H9 (cell line): ENCODE results near the gene SCAP. TPM values are rescaled to one million over a fixed set of nuclear protein-coding genes. Genes with fewer than 3 reads are reported as not detected.

Source experiments
- DNase-seq: peaks from one replicate; pipeline ENCODE4 v3.0.0-alpha.2; 2017
- H2AFZ ChIP-seq: one replicate; pipeline ENCODE4 v1.6.1; 2013; ENCODE audit warnings: mild to moderate bottlenecking, low read length, control low read depth, moderate library complexity
- H2AK5ac ChIP-seq: 2 replicates; pipeline ENCODE4 v1.6.1; 2013; ENCODE audit warnings: low read length, control low read depth, mixed read lengths; ENCODE audit not compliant: insufficient read length
- H2BK120ac ChIP-seq: one replicate; pipeline ENCODE4 v1.6.1; 2013; ENCODE audit warnings: low read depth, mild to moderate bottlenecking, low read length, control low read depth, inconsistent platforms; ENCODE audit not compliant: poor library complexity, severe bottlenecking
- H2BK12ac ChIP-seq: 2 replicates; pipeline ENCODE4 v1.6.1; 2013; ENCODE audit warnings: low read length, control low read depth, mixed read lengths, low read depth; ENCODE audit not compliant: insufficient read length
- H2BK15ac ChIP-seq: 2 replicates; pipeline ENCODE4 v1.6.1; 2013; ENCODE audit warnings: low read depth, low read length, control low read depth
- H2BK20ac ChIP-seq: one replicate; pipeline ENCODE4 v1.6.1; 2013; ENCODE audit warnings: low read depth, mild to moderate bottlenecking, low read length, control low read depth, inconsistent platforms; ENCODE audit not compliant: poor library complexity, severe bottlenecking
- H2BK5ac ChIP-seq: 2 replicates; pipeline ENCODE4 v1.6.1; 2013; ENCODE audit warnings: low read length, control low read depth, mixed read lengths; ENCODE audit not compliant: insufficient read length
- H3K14ac ChIP-seq: 2 replicates; pipeline ENCODE4 v1.6.1; 2013; ENCODE audit warnings: low read length, control low read depth; ENCODE audit not compliant: insufficient read depth
- H3K18ac ChIP-seq: 2 replicates; pipeline ENCODE4 v1.6.1; 2013; ENCODE audit warnings: low read depth, mild to moderate bottlenecking, mixed read lengths, low read length, control low read depth; ENCODE audit not compliant: insufficient read length
- H3K23ac ChIP-seq: 2 replicates; pipeline ENCODE4 v1.6.1; 2013; ENCODE audit warnings: low read length, control low read depth, mixed read lengths, low read depth; ENCODE audit not compliant: insufficient read length
- H3K23me2 ChIP-seq: 2 replicates; pipeline ENCODE4 v1.6.1; 2013; ENCODE audit warnings: low read depth, mild to moderate bottlenecking, mixed read lengths, low read length, control low read depth; ENCODE audit not compliant: insufficient read length, poor library complexity, severe bottlenecking
- H3K27ac ChIP-seq: 2 replicates; pipeline ENCODE4 v1.5.1; 2013; ENCODE audit warnings: low read length, control low read depth, mixed read lengths, low read depth; ENCODE audit not compliant: insufficient read length
- H3K27me3 ChIP-seq: 2 replicates; pipeline ENCODE4 v1.6.1; 2013; ENCODE audit warnings: low read length, control low read depth, inconsistent platforms; ENCODE audit not compliant: insufficient read depth
- H3K4ac ChIP-seq: 2 replicates; pipeline ENCODE4 v1.6.1; 2013; ENCODE audit warnings: low read depth, mild to moderate bottlenecking, control low read depth, inconsistent platforms, low read length, moderate library complexity
- H3K4me1 ChIP-seq: 2 replicates; pipeline ENCODE4 v1.6.1; 2013; ENCODE audit warnings: low read length, control low read depth, inconsistent platforms; ENCODE audit not compliant: insufficient read depth
- H3K4me2 ChIP-seq: 2 replicates; pipeline ENCODE4 v1.6.1; 2013; ENCODE audit warnings: low read length, control low read depth, mixed read lengths; ENCODE audit not compliant: insufficient read length, insufficient read depth
- H3K56ac ChIP-seq: 2 replicates; pipeline ENCODE4 v1.6.1; 2013; ENCODE audit warnings: low read depth, mild to moderate bottlenecking, mixed read lengths, low read length, control low read depth; ENCODE audit not compliant: insufficient read length
- H3K79me1 ChIP-seq: 2 replicates; pipeline ENCODE4 v1.6.1; 2013; ENCODE audit warnings: low read depth, mild to moderate bottlenecking, moderate library complexity, low read length, control low read depth, inconsistent platforms; ENCODE audit not compliant: insufficient read depth, poor library complexity, severe bottlenecking
- H3K79me2 ChIP-seq: 2 replicates; pipeline ENCODE4 v1.6.1; 2013; ENCODE audit warnings: low read length, control low read depth, inconsistent platforms; ENCODE audit not compliant: insufficient read depth
- H3K9ac ChIP-seq: 2 replicates; pipeline ENCODE4 v1.6.1; 2013; ENCODE audit warnings: low read length, control low read depth, mixed read lengths; ENCODE audit not compliant: insufficient read length; ENCODE audit errors: extremely low read depth
- H3K9me3 ChIP-seq: one replicate; pipeline ENCODE4 v1.6.1; 2013; ENCODE audit warnings: low read depth, low read length, inconsistent platforms; ENCODE audit not compliant: control insufficient read depth
- H3T11ph ChIP-seq: one replicate; pipeline ENCODE4 v1.6.1; 2013; ENCODE audit warnings: mild to moderate bottlenecking, low read length, control low read depth, inconsistent platforms
- H4K20me1 ChIP-seq: one replicate; pipeline ENCODE4 v1.6.1; 2013; ENCODE audit not compliant: control insufficient read depth, insufficient read length, insufficient read depth
- H4K5ac ChIP-seq: 2 replicates; pipeline ENCODE4 v1.6.1; 2013; ENCODE audit warnings: low read depth, mild to moderate bottlenecking, mixed read lengths, low read length, control low read depth; ENCODE audit not compliant: insufficient read length
- H4K8ac ChIP-seq: replicated peaks from 2 replicates; pipeline ENCODE4 v1.6.1; 2013; ENCODE audit warnings: low read length, control low read depth, mixed read lengths, low read depth; ENCODE audit not compliant: insufficient read length
- H4K91ac ChIP-seq: 2 replicates; pipeline ENCODE4 v1.6.1; 2013; ENCODE audit warnings: low read depth, mild to moderate bottlenecking, moderate library complexity, mixed read lengths, low read length, control low read depth; ENCODE audit not compliant: insufficient read length
- H3K27ac Mint-ChIP-seq, 3 experiments: 2 replicates in 2 of 3; 3 replicates in 1 of 3; pipeline ENCODE4 v1.8.0; 2020 to 2021; ENCODE audit warnings: mixed read lengths in 3 of 3, mild to moderate bottlenecking in 1 of 3, moderate library complexity in 1 of 3
- H3K27me3 Mint-ChIP-seq: 2 replicates; pipeline ENCODE4 v1.8.0; 2021; ENCODE audit warnings: low read depth, mild to moderate bottlenecking, moderate library complexity, mixed read lengths
- H3K36me3 Mint-ChIP-seq, 3 experiments: 2 replicates in 2 of 3; 3 replicates in 1 of 3; pipeline ENCODE4 v1.8.0; 2020 to 2021; ENCODE audit warnings: low read depth in 3 of 3, mixed read lengths in 3 of 3; ENCODE audit not compliant: insufficient read depth in 1 of 3
- H3K4me1 Mint-ChIP-seq, 2 experiments: 2 replicates each; pipeline ENCODE4 v1.8.0; 2020; ENCODE audit warnings: mixed read lengths in 2 of 2
- H3K4me3 Mint-ChIP-seq, 2 experiments: 2 replicates in 1 of 2; 3 replicates in 1 of 2; pipeline ENCODE4 v1.8.0; 2020 to 2021; ENCODE audit warnings: mild to moderate bottlenecking in 2 of 2, mixed read lengths in 2 of 2, moderate library complexity in 1 of 2
- H3K9me3 Mint-ChIP-seq, 2 experiments: 2 replicates in 1 of 2; 3 replicates in 1 of 2; pipeline ENCODE4 v1.8.0; 2020; ENCODE audit warnings: mild to moderate bottlenecking in 2 of 2, mixed read lengths in 2 of 2, moderate library complexity in 1 of 2
- CTCF ChIP-seq: fragments of 200-600 bp; sonication (generic); conservative IDR thresholded peaks from 3 replicates; pipeline ENCODE4 v1.8.0; 2021; ENCODE audit warnings: antibody characterized with exemption, mild to moderate bottlenecking
- WGBS: extraction: QIAGEN DNeasy Blood & Tissue Kit; methylation state at CpG from one replicate; pipeline ENCODE4 v1.1.7; 2013; ENCODE audit warnings: missing lambda C conversion rate, low lambda C conversion rate, mixed read lengths; ENCODE audit not compliant: insufficient read length; ENCODE audit errors: extremely low coverage; 5-methylcytosine and 5-hydroxymethylcytosine counted together
- total RNA-seq: library from RNA; stranded (reverse); gene quantifications from 2 replicates; pipeline ENCODE4 v1.2.1, GENCODE V29; 2021

Gene SCAP
- total RNA-seq, 1 experiment from 2014 or later: 104 TPM

- Mint-ChIP-seq H3K4me1 (peaks cover 26 to 33% of the 10 kb centered on the region in 2 experiments), H3K27ac (peak overlapping the region; percentile 98 to 100 (median 99)), H3K9me3 (no peaks in the 10 kb centered on the region; a peak in 1 of 5 replicates), H3K36me3 (peaks cover 0 to 8% (median 8%) of the 10 kb centered on the region in 3 experiments; a peak in 5 of 7 replicates), H3K27me3 (peaks cover under 1% of the 10 kb centered on the region; the same call in 1 of the 2 replicates), H3K4me3 (peak overlapping the region; percentile 98 to 100)
- Histone ChIP-seq H3K56ac (no peak overlapping the region), H3K14ac (peak overlapping the region; percentile 96), H3K79me2 (peaks cover 9% of the 10 kb centered on the region; the same call in 1 of the 2 replicates), H3K23me2 (peaks cover 16% of the 10 kb centered on the region), H3K27ac (peak overlapping the region; percentile 44), H2BK12ac (peak overlapping the region; percentile 79), H3K4me1 (no peaks in the 10 kb centered on the region), H4K20me1 (no peaks in the 10 kb centered on the region), H3K79me1 (peaks cover 3% of the 10 kb centered on the region), H2BK15ac (no peak overlapping the region), H3K18ac (peak overlapping the region; percentile 46), H3K9ac (peak overlapping the region; percentile 94), H4K91ac (no peak overlapping the region), H4K8ac (no peak overlapping the region), H3K9me3 (no peaks in the 10 kb centered on the region), H4K5ac (peak overlapping the region; percentile 47), H2BK120ac (no peak overlapping the region), H2BK20ac (no peak overlapping the region), H3K4ac (no peak overlapping the region), H3K23ac (no peak overlapping the region), H3K4me2 (peak overlapping the region; percentile 99), H3T11ph (no peak overlapping the region), H2AK5ac (no peak overlapping the region), H2BK5ac (no peak overlapping the region), H3K27me3 (no peaks in the 10 kb centered on the region), H2AFZ (no peak overlapping the region)
- no peak for DNase-seq
- WGBS: no CpG with 5 or more reads among the region's 23 CpGs
- peak; percentile 15; the same call in 1 of the 3 replicates for TF ChIP-seq CTCF
Observed at GRCh38 chr3:47380026-47380600, 95.6 kb downstream of the SCAP start.
